Measurements from ENCODE around the gene PJVK. TPM values are rescaled to one million over a fixed set of nuclear protein-coding genes. Genes with fewer than 3 reads are reported as not detected.

Gene PJVK
- total and polyA plus RNA-seq, 9 of the 15 experiments (the other 6 are each of a cell fraction or from before 2014, with no cell fraction given): 0.11 to 1.5 (median 0.73) TPM

- TF ChIP-seq CEBPZ (IDR thresholded peaks at IDR 0.05; ENCODE audit: borderline replicate concordance, low read depth, low read length): 0 out of 2 replicates have a peak, but pooled peaks have one; percentile 11
- no peak for TF ChIP-seq CREBBP (IDR thresholded peaks at IDR 0.05; ENCODE audit: low read depth, low read length)
- TF ChIP-seq POU5F1 (IDR thresholded peaks at IDR 0.05; ENCODE audit: borderline replicate concordance, low read depth, low read length, partially characterized antibody): no peak
- TF ChIP-seq SMARCE1 (IDR thresholded peaks at IDR 0.05): no peak
- TF ChIP-seq XRCC5 (IDR thresholded peaks at IDR 0.05; ENCODE audit: low read depth, low read length): no peak; the same call in 1 of the 2 replicates
- peak; percentile 72; the same call in 1 of the 2 replicates for TF ChIP-seq NBN (IDR thresholded peaks at IDR 0.05; ENCODE audit: low read depth)
- TF ChIP-seq ATF1 (CRISPR knock-in tag; IDR thresholded peaks at IDR 0.05): peak; percentile 51
- TF ChIP-seq ATF1 (tag; IDR thresholded peaks at IDR 0.05): peak; percentile 96
- no peak for TF ChIP-seq ZFP1 (CRISPR knock-in tag; IDR thresholded peaks at IDR 0.05)
- no peak for TF ChIP-seq CLOCK (CRISPR knock-in tag; IDR thresholded peaks at IDR 0.05; ENCODE audit: borderline replicate concordance)
- peak; percentile 67 for TF ChIP-seq MTA1 (IDR thresholded peaks at IDR 0.05; ENCODE audit: borderline replicate concordance)
- TF ChIP-seq ETS2 (tag; IDR thresholded peaks at IDR 0.05; ENCODE audit: borderline replicate concordance, poor library complexity, severe bottlenecking): no peak
- TF ChIP-seq SMAD2 (IDR thresholded peaks at IDR 0.05; ENCODE audit: low read depth, low read length): no peak
- no peak for TF ChIP-seq ZNF253 (CRISPR knock-in tag; conservative IDR thresholded peaks at IDR 0.05)
- TF ChIP-seq HNRNPH1 (optimal IDR thresholded peaks at IDR 0.05; ENCODE audit: low read depth, low read length): no peak
- TF ChIP-seq EWSR1 (IDR thresholded peaks at IDR 0.05; ENCODE audit: borderline replicate concordance, low read depth, partially characterized antibody): no peak
- TF ChIP-seq ZNF76 (CRISPR knock-in tag; IDR thresholded peaks at IDR 0.05; ENCODE audit: borderline replicate concordance): no peak; the same call in 1 of the 2 replicates
Observed at GRCh38 chr2:178478439-178479274, 27.5 kb downstream of the PJVK start, which contains the start of gene FKBP7 (continued).

All from K562 (cell line).